Lower leg skin (tissue), 4 donors: ENCODE data around the gene ADAM33. TPM values are rescaled to one million over a fixed set of nuclear protein-coding genes. Genes with fewer than 3 reads are reported as not detected.

Source experiments
- DNase-seq, 2 donors: peaks; one replicate each; pipeline ENCODE4 v3.0.0-alpha.2; 2019; ENCODE audit warnings: low spot score in 2 of 2
- H3K4me3 ChIP-seq: fragments of 200-600 bp; sonication (generic); 2 replicates; pipeline ENCODE4 v1.5.1; 2017; ENCODE audit warnings: mild to moderate bottlenecking, low read depth; ENCODE audit not compliant: poor library complexity, severe bottlenecking
- POLR2A ChIP-seq, 2 donors: fragments of 450-650 bp; IDR thresholded peaks; one replicate each; pipeline ENCODE4 v1.6.1; 2016 to 2017; ENCODE audit warnings: antibody characterized with exemption in 2 of 2, mild to moderate bottlenecking in 1 of 2, moderate library complexity in 1 of 2
- WGBS, 2 donors: methylation state at CpG; one replicate each; pipeline ENCODE4 v1.1.5; 2018; 5-methylcytosine and 5-hydroxymethylcytosine counted together
- intact Hi-C: fragments of 100-400 bp; cut with DNase I; formaldehyde crosslinking; loops from one replicate; pipeline ENCODE4 v1.15.0; 2023; ENCODE audit warnings: low total_unique reads
- total RNA-seq, 4 donors: library from RNA; depleted of rRNA; stranded (reverse); fragments of >200 nt; gene quantifications; one replicate each; pipeline ENCODE4 v1.1.0, GENCODE V29; 2016
- TF ChIP-seq, protein P1 (sequence below), 3 donors: fragments of 450-650 bp; IDR thresholded peaks; one replicate each; pipeline ENCODE4 v1.5.1; 2016; ENCODE audit warnings: antibody characterized with exemption in 3 of 3, mild to moderate bottlenecking in 3 of 3, moderate library complexity in 2 of 3

The ADAM33 gene
- total RNA-seq, 4 donors from 2014 or later, result 8.0 to 13.7 (median 11.1) TPM

DNA sequence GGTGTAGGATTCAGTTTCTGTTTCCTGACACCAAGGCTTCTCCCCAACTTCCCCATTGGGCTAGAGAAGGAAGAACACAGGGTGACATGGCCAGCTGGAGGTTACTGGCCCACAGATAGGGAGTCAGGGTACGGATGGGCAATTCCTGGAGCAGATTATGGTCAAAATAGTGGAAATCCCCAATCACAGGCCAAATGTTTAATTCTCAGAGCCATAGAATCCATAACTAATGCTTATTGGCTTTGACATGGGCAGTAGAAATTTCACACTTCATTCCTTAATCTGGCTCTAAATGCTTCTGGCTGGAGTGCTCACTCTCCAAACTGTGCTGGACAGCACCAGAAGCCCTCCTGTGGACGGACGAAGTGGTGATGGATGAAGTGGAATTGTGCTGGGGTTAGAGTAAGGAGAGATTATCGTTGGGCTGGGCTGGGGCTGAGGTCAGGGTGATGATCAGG lies 29.7 kb upstream of the ADAM33 start:
- TF ChIP-seq, protein P1, sequence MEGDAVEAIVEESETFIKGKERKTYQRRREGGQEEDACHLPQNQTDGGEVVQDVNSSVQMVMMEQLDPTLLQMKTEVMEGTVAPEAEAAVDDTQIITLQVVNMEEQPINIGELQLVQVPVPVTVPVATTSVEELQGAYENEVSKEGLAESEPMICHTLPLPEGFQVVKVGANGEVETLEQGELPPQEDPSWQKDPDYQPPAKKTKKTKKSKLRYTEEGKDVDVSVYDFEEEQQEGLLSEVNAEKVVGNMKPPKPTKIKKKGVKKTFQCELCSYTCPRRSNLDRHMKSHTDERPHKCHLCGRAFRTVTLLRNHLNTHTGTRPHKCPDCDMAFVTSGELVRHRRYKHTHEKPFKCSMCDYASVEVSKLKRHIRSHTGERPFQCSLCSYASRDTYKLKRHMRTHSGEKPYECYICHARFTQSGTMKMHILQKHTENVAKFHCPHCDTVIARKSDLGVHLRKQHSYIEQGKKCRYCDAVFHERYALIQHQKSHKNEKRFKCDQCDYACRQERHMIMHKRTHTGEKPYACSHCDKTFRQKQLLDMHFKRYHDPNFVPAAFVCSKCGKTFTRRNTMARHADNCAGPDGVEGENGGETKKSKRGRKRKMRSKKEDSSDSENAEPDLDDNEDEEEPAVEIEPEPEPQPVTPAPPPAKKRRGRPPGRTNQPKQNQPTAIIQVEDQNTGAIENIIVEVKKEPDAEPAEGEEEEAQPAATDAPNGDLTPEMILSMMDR (IDR thresholded peaks at IDR 0.05), result no peak
- TF ChIP-seq POLR2A (IDR thresholded peaks at IDR 0.05), result no peak
- no peak for DNase-seq
- H3K4me3 ChIP-seq, result no peak overlapping the region
- intact Hi-C loops, result loop anchor here (2.0 kb wide), 1 partner anchor 35 kb away; no protein-coding TSS in a partner anchor
- 79 to 84% methylated on average over 4 of the region's 4 CpGs for WGBS, 2 donors

DNA sequence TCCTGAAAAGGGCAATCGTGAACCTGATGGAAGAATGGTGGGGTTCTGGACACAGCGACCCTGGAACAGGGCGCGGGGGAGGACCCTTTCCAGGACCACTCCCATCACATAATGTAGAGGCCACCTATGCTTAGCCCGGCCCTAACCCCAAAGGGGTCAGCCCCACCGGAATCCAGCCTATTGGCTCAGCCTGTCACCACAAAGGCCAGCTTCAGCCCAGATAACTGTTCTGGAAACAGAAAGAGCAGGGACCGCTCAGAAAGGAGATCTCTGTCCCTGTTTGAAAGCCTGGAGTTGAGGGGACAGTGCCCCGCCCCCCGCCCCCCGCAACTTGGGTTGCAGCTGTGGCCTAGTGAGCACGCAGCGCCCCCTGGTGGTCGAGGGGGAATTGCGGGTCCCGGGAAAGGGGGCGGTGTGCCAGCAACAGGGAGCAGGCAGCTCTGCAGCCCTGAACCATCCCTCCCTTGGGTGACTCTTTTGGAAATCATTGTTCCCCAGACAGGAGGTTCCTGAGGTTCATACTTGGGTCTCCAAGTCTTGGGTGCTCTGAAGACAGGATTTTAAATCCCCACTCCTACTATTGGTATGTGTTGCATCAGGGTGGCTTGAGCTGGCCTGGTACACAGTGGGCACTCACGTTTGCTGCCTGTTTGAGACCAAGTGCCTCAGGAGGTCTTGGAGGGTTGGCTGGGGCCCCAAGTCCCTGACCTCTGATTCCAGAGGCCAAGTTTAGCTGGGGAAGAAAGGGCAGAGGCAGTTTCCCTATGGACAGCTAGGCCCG lies 29.1 kb upstream of the ADAM33 start:
- DNase-seq, result peak; percentile 50 to 96
- 31 to 35% methylated on average over 15 to 18 of the region's 18 CpGs for WGBS, 2 donors
- intact Hi-C loops, result loop anchor here (2.0 kb wide), 1 partner anchor 34 kb away; no protein-coding TSS in a partner anchor

DNA sequence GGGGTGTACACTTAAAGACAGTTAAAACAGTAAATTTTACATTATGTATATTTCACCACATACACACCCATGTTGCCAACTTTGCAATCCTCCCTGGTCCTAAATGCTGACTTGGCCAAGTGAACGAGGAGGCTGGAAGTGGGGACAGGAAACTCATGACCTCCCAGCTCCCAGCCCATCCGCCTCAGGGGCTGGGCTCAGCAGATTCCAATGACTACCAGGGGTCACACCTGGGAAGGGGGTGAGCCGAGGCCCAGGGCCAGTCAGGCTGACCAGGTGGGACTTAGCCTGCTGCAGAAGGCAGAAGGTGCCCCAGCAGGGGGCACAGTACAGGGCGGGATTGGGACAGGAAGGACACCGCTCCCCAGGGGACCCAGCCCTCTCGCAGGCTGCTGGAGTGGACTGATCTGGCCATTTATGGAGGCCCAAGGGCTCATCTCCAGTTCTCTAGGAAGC lies 28.2 kb upstream of the ADAM33 start:
- no peak for DNase-seq
- 35 to 63% methylated on average over 4 to 5 of the region's 6 CpGs for WGBS, 2 donors
- intact Hi-C loops, result loop anchor here (2.0 kb wide), 1 partner anchor 33 kb away; no protein-coding TSS in a partner anchor
- TF ChIP-seq, protein P1 (IDR thresholded peaks at IDR 0.05), result no peak
- no peak for TF ChIP-seq POLR2A (IDR thresholded peaks at IDR 0.05)
- no peak overlapping the region for H3K4me3 ChIP-seq

More for the DNA sequence above, 29.1 kb upstream of the ADAM33 start:
- no peak for TF ChIP-seq POLR2A (IDR thresholded peaks at IDR 0.05)
- TF ChIP-seq, protein P1 (IDR thresholded peaks at IDR 0.05), result peak in 1 of 3 donors; percentile 60
- H3K4me3 ChIP-seq, result no peak overlapping the region

DNA sequence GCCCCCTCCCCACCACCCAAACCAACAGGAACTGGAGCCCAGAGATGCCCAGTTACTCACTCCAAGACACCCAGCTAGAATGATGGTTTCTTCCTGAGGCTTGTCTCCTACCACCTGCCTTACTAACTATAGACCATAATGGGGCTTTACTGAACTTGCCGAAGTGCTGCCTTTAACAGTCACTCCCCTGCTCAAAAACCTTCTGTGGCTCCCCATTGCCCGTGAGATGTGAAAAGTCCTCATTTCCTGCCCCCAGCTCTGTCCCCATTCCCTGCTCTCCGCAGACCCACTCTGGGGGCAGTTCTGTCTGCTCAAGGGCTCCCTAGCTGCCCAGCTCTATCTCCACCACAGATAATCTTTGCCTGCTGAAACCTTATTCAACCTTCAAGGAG lies 25.7 kb upstream of the ADAM33 start:
- H3K4me3 ChIP-seq, result no peak overlapping the region
- 92 to 99% methylated on average over 3 of the region's 3 CpGs for WGBS, 2 donors
- DNase-seq, result no peak
- intact Hi-C loops, result no loop called here
- TF ChIP-seq POLR2A (IDR thresholded peaks at IDR 0.05), result no peak
- TF ChIP-seq, protein P1 (IDR thresholded peaks at IDR 0.05), result no peak

DNA sequence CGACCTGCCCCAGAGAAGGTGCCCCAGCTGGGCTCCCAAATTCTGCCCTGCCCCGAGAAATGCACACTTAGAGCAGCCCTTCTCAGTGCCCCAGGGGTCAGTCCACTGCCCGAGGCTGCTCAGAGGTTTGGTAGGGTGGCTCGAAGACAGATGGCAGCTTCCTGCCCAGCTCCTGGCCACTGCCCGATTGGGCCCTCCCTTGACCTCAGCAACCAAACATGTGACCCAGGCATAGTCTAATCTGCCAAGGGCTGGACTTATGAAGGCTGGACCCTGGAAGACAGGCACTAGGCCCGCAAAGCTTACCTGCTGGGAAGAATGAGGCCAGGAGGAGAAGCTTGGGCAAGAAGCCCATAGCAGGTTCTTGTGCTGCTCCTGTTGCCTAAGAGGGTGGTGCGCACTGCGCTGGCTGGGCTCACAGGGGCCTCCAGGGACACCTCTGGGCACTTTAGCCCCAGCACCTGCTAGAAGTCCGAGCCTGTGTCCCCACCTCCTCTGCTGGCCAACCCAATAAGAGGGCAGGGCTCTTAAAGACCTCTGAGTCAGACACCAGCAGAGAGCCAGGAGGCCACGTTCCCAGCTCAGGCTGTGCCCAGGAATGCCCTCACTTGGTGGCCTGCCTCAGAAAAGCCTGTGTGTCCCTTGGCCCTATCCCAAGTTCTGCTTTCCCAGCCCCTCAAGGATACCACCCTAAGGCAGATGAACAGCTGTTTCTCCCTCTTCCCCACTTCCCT lies 25.1 kb upstream of the ADAM33 start:
- no peak for TF ChIP-seq POLR2A (IDR thresholded peaks at IDR 0.05)
- TF ChIP-seq, protein P1 (IDR thresholded peaks at IDR 0.05), result no peak
- 65 to 75% methylated on average over 9 of the region's 10 CpGs for WGBS, 2 donors
- intact Hi-C loops, result no loop called here
- no peak for DNase-seq
- no peak overlapping the region for H3K4me3 ChIP-seq
